ENCODE measurements around the gene TRPT1.

Gene TRPT1

GRCh38 chr11:64202992-64203391 is 23.0 kb downstream of the TRPT1 start:
- no peak for TF ChIP-seq CTCF (IDR thresholded peaks at IDR 0.05; ENCODE audit: low read depth, low read length, poor library complexity, severe bottlenecking)
- no peak for TF ChIP-seq EZH2phosphoT487 (IDR thresholded peaks at IDR 0.05; ENCODE audit: borderline replicate concordance, low read length)
- H4K20me1 ChIP-seq (ENCODE audit: control insufficient read depth, insufficient read depth, low read depth, low read length): no peaks in the 10 kb centered on the region
- H3K4me1 ChIP-seq (ENCODE audit: control insufficient read depth, low read length): peaks cover 53% of the 10 kb centered on the region
- H3K4me3 ChIP-seq (ENCODE audit: low read length): no peak overlapping the region
- H3K9me3 ChIP-seq (ENCODE audit: control insufficient read depth, insufficient read depth, low read length): no peaks in the 10 kb centered on the region
- no peak overlapping the region for H3K4me2 ChIP-seq (ENCODE audit: low read length)
- H3K27me3 ChIP-seq (ENCODE audit: control insufficient read depth, low read length): no peaks in the 10 kb centered on the region
- H3K9me2 ChIP-seq (replicated peaks; ENCODE audit: control insufficient read depth, low read length): no peaks in the 10 kb centered on the region
- H3K36me3 ChIP-seq (ENCODE audit: control insufficient read depth, low read length): peaks cover 82% of the 10 kb centered on the region
- no peak overlapping the region; the same call in 1 of the 2 replicates for H3K27ac ChIP-seq (ENCODE audit: low read depth, low read length)
- H3F3A ChIP-seq (ENCODE audit: control insufficient read depth, insufficient read depth): peaks cover 34% of the 10 kb centered on the region
- peaks cover 15% of the 10 kb centered on the region for H3K79me2 ChIP-seq (ENCODE audit: control insufficient read depth, low read length)

DNA sequence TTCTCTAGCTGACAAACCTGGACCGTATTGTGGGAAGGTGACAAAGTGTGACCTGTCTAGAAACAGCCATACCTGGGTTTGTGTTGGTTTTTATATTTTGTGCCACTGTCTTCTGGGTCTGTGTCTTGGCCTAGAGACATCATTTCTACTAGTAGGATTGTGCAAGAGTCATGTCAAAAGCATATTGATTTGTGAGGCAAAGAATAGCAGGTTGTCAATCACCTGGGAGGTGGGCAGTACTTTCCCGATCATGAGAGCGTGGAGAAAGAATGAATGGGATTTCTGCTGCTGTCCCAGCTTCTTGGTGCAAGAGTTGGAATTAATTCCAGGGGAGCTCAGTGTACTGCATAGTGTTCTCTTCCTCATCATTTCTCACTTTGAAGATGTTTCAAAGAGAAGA is 24.4 kb downstream of the TRPT1 start:
- no peak for TF ChIP-seq EZH2phosphoT487 (IDR thresholded peaks at IDR 0.05; ENCODE audit: borderline replicate concordance, low read length)
- no peak for TF ChIP-seq CTCF (IDR thresholded peaks at IDR 0.05; ENCODE audit: low read depth, low read length, poor library complexity, severe bottlenecking)
- H3K27me3 ChIP-seq (ENCODE audit: control insufficient read depth, low read length): no peaks in the 10 kb centered on the region
- H3K79me2 ChIP-seq (ENCODE audit: control insufficient read depth, low read length): peaks cover 6% of the 10 kb centered on the region
- peaks cover 34% of the 10 kb centered on the region for H3F3A ChIP-seq (ENCODE audit: control insufficient read depth, insufficient read depth)
- no peak overlapping the region for H3K27ac ChIP-seq (ENCODE audit: low read depth, low read length)
- H3K4me3 ChIP-seq (ENCODE audit: low read length): no peak overlapping the region
- no peak overlapping the region for H3K4me2 ChIP-seq (ENCODE audit: low read length)
- peaks cover 39% of the 10 kb centered on the region for H3K4me1 ChIP-seq (ENCODE audit: control insufficient read depth, low read length)
- H3K9me2 ChIP-seq (replicated peaks; ENCODE audit: control insufficient read depth, low read length): no peaks in the 10 kb centered on the region
- peaks cover 82% of the 10 kb centered on the region for H3K36me3 ChIP-seq (ENCODE audit: control insufficient read depth, low read length)
- H4K20me1 ChIP-seq (ENCODE audit: control insufficient read depth, insufficient read depth, low read depth, low read length): no peaks in the 10 kb centered on the region
- no peaks in the 10 kb centered on the region for H3K9me3 ChIP-seq (ENCODE audit: control insufficient read depth, insufficient read depth, low read length)

GRCh38 chr11:64198511-64198910 is 27.5 kb downstream of the TRPT1 start:
- peaks cover 18% of the 10 kb centered on the region for H3K79me2 ChIP-seq (ENCODE audit: control insufficient read depth, low read length)
- peaks cover 11% of the 10 kb centered on the region for H3F3A ChIP-seq (ENCODE audit: control insufficient read depth, insufficient read depth)
- H3K4me1 ChIP-seq (ENCODE audit: control insufficient read depth, low read length): peaks cover 9% of the 10 kb centered on the region; the same call in 1 of the 2 replicates
- TF ChIP-seq EZH2phosphoT487 (IDR thresholded peaks at IDR 0.05; ENCODE audit: borderline replicate concordance, low read length) (no peak), CTCF (IDR thresholded peaks at IDR 0.05; ENCODE audit: low read depth, low read length, poor library complexity, severe bottlenecking) (no peak)
- no peaks in the 10 kb centered on the region for H3K9me2 ChIP-seq (replicated peaks; ENCODE audit: control insufficient read depth, low read length)
- H4K20me1 ChIP-seq (ENCODE audit: control insufficient read depth, insufficient read depth, low read depth, low read length): no peaks in the 10 kb centered on the region
- peaks cover 91% of the 10 kb centered on the region for H3K36me3 ChIP-seq (ENCODE audit: control insufficient read depth, low read length)
- no peaks in the 10 kb centered on the region for H3K9me3 ChIP-seq (ENCODE audit: control insufficient read depth, insufficient read depth, low read length)
- H3K4me3 ChIP-seq (ENCODE audit: low read length): no peak overlapping the region
- H3K4me2 ChIP-seq (ENCODE audit: low read length): no peak overlapping the region
- no peaks in the 10 kb centered on the region for H3K27me3 ChIP-seq (ENCODE audit: control insufficient read depth, low read length)
- H3K27ac ChIP-seq (ENCODE audit: low read depth, low read length): no peak overlapping the region
